ENCODE data around the gene RITA1. TPM values are rescaled to one million over a fixed set of nuclear protein-coding genes. Genes with fewer than 3 reads are reported as not detected.

The RITA1 gene
- total and polyA plus RNA-seq, 10 of the 15 experiments (the other 5 are each of a cell fraction or from before 2014, with no cell fraction given): 2.3 to 39.9 (median 24.8) TPM

GRCh38 chr12:113195598-113195997 is 10.1 kb downstream of the RITA1 start:
- RAD21 ChIA-PET (ENCODE audit: unreplicated experiment): interaction anchor here (0.8 to 1.9 kb wide), 5 partner anchors 9 to 230 kb away, joined by 3 to 9 read pairs (median 6); no protein-coding TSS in a partner anchor
- H3K4me3 ChIP-seq: no peak overlapping the region
- POLR2A ChIA-PET: interaction anchor here (1.1 to 1.4 kb wide), 2 partner anchors 12 to 27 kb away, joined by 3 to 6 read pairs; partner anchors contain the start of gene TPCN1
- in situ Hi-C loops (cut with MboI): loop anchor here (5.0 kb wide), 1 partner anchor 227 kb away; the partner anchor contains the start of gene SDSL
- DNase-seq (ENCODE audit: low read depth, low spot score): no peak
- H3K9me3 ChIP-seq (replicated peaks; ENCODE audit: control insufficient read depth, insufficient read depth, low read length): no peaks in the 10 kb centered on the region
- 0 out of 2 replicates have a peak, but pooled peaks have one; percentile 7 for TF ChIP-seq POLR2A (IDR thresholded peaks at IDR 0.05; ENCODE audit: low read depth, low read length)
- no peak for TF ChIP-seq RFX5 (IDR thresholded peaks at IDR 0.05; ENCODE audit: low read depth, low read length)
- ATAC-seq: no peak
- no peak overlapping the region for H3K27ac ChIP-seq (ENCODE audit: control insufficient read depth, insufficient read depth)
- no peak overlapping the region for H3K9ac ChIP-seq (ENCODE audit: control insufficient read depth, insufficient read depth, low read length)
- SMC1A ChIA-PET (ENCODE audit: uncharacterized antibody, unreplicated experiment): interaction anchor here (0.8 to 2.5 kb wide), 11 partner anchors 8 to 230 kb away, joined by 3 to 13 read pairs (median 4); partner anchors contain the start of genes DDX54, RITA1 and SDSL
- H3K36me3 ChIP-seq (ENCODE audit: control insufficient read depth in 2 of 2, insufficient read depth in 2 of 2, low read length in 1 of 2): peaks cover 4% of the 10 kb centered on the region in 2 experiments
- no peak overlapping the region for H3K4me2 ChIP-seq (ENCODE audit: control insufficient read depth, insufficient read depth)
- H2AFZ ChIP-seq (ENCODE audit: control insufficient read depth, low read depth, low read length): no peak overlapping the region
- 93% methylated on average over 13 of the region's 13 CpGs for WGBS (ENCODE audit: insufficient coverage, insufficient replicate concordance, low lambda C conversion rate, missing lambda C conversion rate)
- BruUV-seq (replicated peaks): no TSS peak
- no peak for FAIRE-seq
- H3K4me1 ChIP-seq (ENCODE audit: control insufficient read depth, insufficient read depth, low read length): no peaks in the 10 kb centered on the region
- intact Hi-C loops (cut with micrococcal nuclease; ENCODE audit: unreplicated experiment): loop anchor here (5.0 to 10.0 kb wide), 2 partner anchors 79 to 117 kb away; no protein-coding TSS in a partner anchor
- no peaks in the 10 kb centered on the region for H3K79me2 ChIP-seq (ENCODE audit: control insufficient read depth, insufficient read depth, low read length)
- no peaks in the 10 kb centered on the region for H3K27me3 ChIP-seq (replicated peaks in 1 of 2; ENCODE audit: control insufficient read depth in 2 of 2, insufficient read depth in 2 of 2, low read length in 1 of 2)
- no peaks in the 10 kb centered on the region for H4K20me1 ChIP-seq (ENCODE audit: control insufficient read depth, insufficient read depth)
- CTCF ChIA-PET: interaction anchor here (0.6 to 4.2 kb wide), 11 partner anchors 9 to 230 kb away, joined by 3 to 24 read pairs (median 5); partner anchors contain the start of gene SDSL

- no peak overlapping the region for H3K27ac ChIP-seq (ENCODE audit: control insufficient read depth, insufficient read depth)
- POLR2A ChIA-PET: no interaction called here
- FAIRE-seq: no peak
- TF ChIP-seq POLR2AphosphoS5 (IDR thresholded peaks at IDR 0.05; ENCODE audit: low read length): no peak
- no peak for TF ChIP-seq IKZF2 (IDR thresholded peaks at IDR 0.05)
- TF ChIP-seq SMAD1 (IDR thresholded peaks at IDR 0.05; ENCODE audit: low read depth, partially characterized antibody): no peak
- no peak for TF ChIP-seq ELK1 (IDR thresholded peaks at IDR 0.05; ENCODE audit: low read depth, low read length)
- TF ChIP-seq CHD4 (IDR thresholded peaks at IDR 0.05): no peak
- TF ChIP-seq CEBPB (IDR thresholded peaks at IDR 0.05; ENCODE audit: borderline replicate concordance in 1 of 2, low read depth in 2 of 2, low read length in 2 of 2): no peak
- no peak for TF ChIP-seq REST (IDR thresholded peaks at IDR 0.05; ENCODE audit: low read depth, low read length)
- no peak for TF ChIP-seq CREM (IDR thresholded peaks at IDR 0.05; ENCODE audit: low read depth)
- no peak for TF ChIP-seq TAF1 (IDR thresholded peaks at IDR 0.05; ENCODE audit: borderline replicate concordance, low read depth, low read length)
- TF ChIP-seq STAT1 (conservative IDR thresholded peaks at IDR 0.05): no peak
- no peak for TF ChIP-seq BRCA1 (IDR thresholded peaks at IDR 0.05; ENCODE audit: low read depth, low read length)
Observed at GRCh38 chr12:113196582-113196981, 11.1 kb downstream of the RITA1 start.

More at GRCh38 chr12:113196582-113196981, 11.1 kb downstream of the RITA1 start:
- H3K36me3 ChIP-seq (ENCODE audit: control insufficient read depth in 2 of 2, insufficient read depth in 2 of 2, low read length in 1 of 2): peaks cover 0 to 4% of the 10 kb centered on the region in 2 experiments; a peak in 3 of 4 replicates
- ATAC-seq (peak; percentile 6; the same call in 1 of the 3 replicates), DNase-seq (ENCODE audit: low read depth, low spot score) (no peak)
- no TSS peak for BruUV-seq (replicated peaks)
- WGBS (ENCODE audit: insufficient coverage, insufficient replicate concordance, low lambda C conversion rate, missing lambda C conversion rate): 78% methylated on average over 7 of the region's 7 CpGs
- H3K4me2 ChIP-seq (ENCODE audit: control insufficient read depth, insufficient read depth): no peak overlapping the region
- no peaks in the 10 kb centered on the region for H3K79me2 ChIP-seq (ENCODE audit: control insufficient read depth, insufficient read depth, low read length)
- H3K4me1 ChIP-seq (ENCODE audit: control insufficient read depth, insufficient read depth, low read length): no peaks in the 10 kb centered on the region
- ChIA-PET CTCF (interaction anchor here (0.6 to 4.2 kb wide), 14 partner anchors 8 to 793 kb away, joined by 3 to 24 read pairs (median 4); partner anchors contain the start of gene SDSL), SMC1A (ENCODE audit: uncharacterized antibody, unreplicated experiment) (interaction anchor here (0.9 to 2.5 kb wide), 7 partner anchors 20 to 117 kb away, joined by 3 to 13 read pairs (median 5); no protein-coding TSS in a partner anchor), RAD21 (ENCODE audit: unreplicated experiment) (interaction anchor here (0.9 to 2.3 kb wide), 7 partner anchors 12 to 229 kb away, joined by 3 to 9 read pairs (median 6); no protein-coding TSS in a partner anchor)
- intact Hi-C loops (cut with micrococcal nuclease; ENCODE audit: unreplicated experiment): loop anchor here (2.0 to 10.0 kb wide), 3 partner anchors 36 to 116 kb away; no protein-coding TSS in a partner anchor
- no peak overlapping the region for H2AFZ ChIP-seq (ENCODE audit: control insufficient read depth, low read depth, low read length)
- no peaks in the 10 kb centered on the region for H3K9me3 ChIP-seq (replicated peaks; ENCODE audit: control insufficient read depth, insufficient read depth, low read length)
- no peak overlapping the region for H3K9ac ChIP-seq (ENCODE audit: control insufficient read depth, insufficient read depth, low read length)
- no peaks in the 10 kb centered on the region for H3K27me3 ChIP-seq (replicated peaks in 1 of 2; ENCODE audit: control insufficient read depth in 2 of 2, insufficient read depth in 2 of 2, low read length in 1 of 2)
- H3K4me3 ChIP-seq: no peak overlapping the region
- no peaks in the 10 kb centered on the region for H4K20me1 ChIP-seq (ENCODE audit: control insufficient read depth, insufficient read depth)
- in situ Hi-C loops (cut with MboI): loop anchor here (5.0 kb wide), 1 partner anchor 226 kb away; the partner anchor contains the start of gene SDSL
